H9 (cell line): ENCODE measurements around the gene EPHA4. TPM values are rescaled to one million over a fixed set of nuclear protein-coding genes. Genes with fewer than 3 reads are reported as not detected.

Experiments used
- DNase-seq: peaks from one replicate; pipeline ENCODE4 v3.0.0-alpha.2; 2017
- H2AFZ ChIP-seq: one replicate; pipeline ENCODE4 v1.6.1; 2013; ENCODE audit warnings: mild to moderate bottlenecking, low read length, control low read depth, moderate library complexity
- H2AK5ac ChIP-seq: 2 replicates; pipeline ENCODE4 v1.6.1; 2013; ENCODE audit warnings: low read length, control low read depth, mixed read lengths; ENCODE audit not compliant: insufficient read length
- H2BK120ac ChIP-seq: one replicate; pipeline ENCODE4 v1.6.1; 2013; ENCODE audit warnings: low read depth, mild to moderate bottlenecking, low read length, control low read depth, inconsistent platforms; ENCODE audit not compliant: poor library complexity, severe bottlenecking
- H2BK12ac ChIP-seq: 2 replicates; pipeline ENCODE4 v1.6.1; 2013; ENCODE audit warnings: low read length, control low read depth, mixed read lengths, low read depth; ENCODE audit not compliant: insufficient read length
- H2BK15ac ChIP-seq: 2 replicates; pipeline ENCODE4 v1.6.1; 2013; ENCODE audit warnings: low read depth, low read length, control low read depth
- H2BK20ac ChIP-seq: one replicate; pipeline ENCODE4 v1.6.1; 2013; ENCODE audit warnings: low read depth, mild to moderate bottlenecking, low read length, control low read depth, inconsistent platforms; ENCODE audit not compliant: poor library complexity, severe bottlenecking
- H2BK5ac ChIP-seq: 2 replicates; pipeline ENCODE4 v1.6.1; 2013; ENCODE audit warnings: low read length, control low read depth, mixed read lengths; ENCODE audit not compliant: insufficient read length
- H3K14ac ChIP-seq: 2 replicates; pipeline ENCODE4 v1.6.1; 2013; ENCODE audit warnings: low read length, control low read depth; ENCODE audit not compliant: insufficient read depth
- H3K18ac ChIP-seq: 2 replicates; pipeline ENCODE4 v1.6.1; 2013; ENCODE audit warnings: low read depth, mild to moderate bottlenecking, mixed read lengths, low read length, control low read depth; ENCODE audit not compliant: insufficient read length
- H3K23ac ChIP-seq: 2 replicates; pipeline ENCODE4 v1.6.1; 2013; ENCODE audit warnings: low read length, control low read depth, mixed read lengths, low read depth; ENCODE audit not compliant: insufficient read length
- H3K23me2 ChIP-seq: 2 replicates; pipeline ENCODE4 v1.6.1; 2013; ENCODE audit warnings: low read depth, mild to moderate bottlenecking, mixed read lengths, low read length, control low read depth; ENCODE audit not compliant: insufficient read length, poor library complexity, severe bottlenecking
- H3K27ac ChIP-seq: 2 replicates; pipeline ENCODE4 v1.5.1; 2013; ENCODE audit warnings: low read length, control low read depth, mixed read lengths, low read depth; ENCODE audit not compliant: insufficient read length
- H3K27me3 ChIP-seq: 2 replicates; pipeline ENCODE4 v1.6.1; 2013; ENCODE audit warnings: low read length, control low read depth, inconsistent platforms; ENCODE audit not compliant: insufficient read depth
- H3K4ac ChIP-seq: 2 replicates; pipeline ENCODE4 v1.6.1; 2013; ENCODE audit warnings: low read depth, mild to moderate bottlenecking, control low read depth, inconsistent platforms, low read length, moderate library complexity
- H3K4me1 ChIP-seq: 2 replicates; pipeline ENCODE4 v1.6.1; 2013; ENCODE audit warnings: low read length, control low read depth, inconsistent platforms; ENCODE audit not compliant: insufficient read depth
- H3K4me2 ChIP-seq: 2 replicates; pipeline ENCODE4 v1.6.1; 2013; ENCODE audit warnings: low read length, control low read depth, mixed read lengths; ENCODE audit not compliant: insufficient read length, insufficient read depth
- H3K56ac ChIP-seq: 2 replicates; pipeline ENCODE4 v1.6.1; 2013; ENCODE audit warnings: low read depth, mild to moderate bottlenecking, mixed read lengths, low read length, control low read depth; ENCODE audit not compliant: insufficient read length
- H3K79me1 ChIP-seq: 2 replicates; pipeline ENCODE4 v1.6.1; 2013; ENCODE audit warnings: low read depth, mild to moderate bottlenecking, moderate library complexity, low read length, control low read depth, inconsistent platforms; ENCODE audit not compliant: insufficient read depth, poor library complexity, severe bottlenecking
- H3K79me2 ChIP-seq: 2 replicates; pipeline ENCODE4 v1.6.1; 2013; ENCODE audit warnings: low read length, control low read depth, inconsistent platforms; ENCODE audit not compliant: insufficient read depth
- H3K9ac ChIP-seq: 2 replicates; pipeline ENCODE4 v1.6.1; 2013; ENCODE audit warnings: low read length, control low read depth, mixed read lengths; ENCODE audit not compliant: insufficient read length; ENCODE audit errors: extremely low read depth
- H3K9me3 ChIP-seq: one replicate; pipeline ENCODE4 v1.6.1; 2013; ENCODE audit warnings: low read depth, low read length, inconsistent platforms; ENCODE audit not compliant: control insufficient read depth
- H3T11ph ChIP-seq: one replicate; pipeline ENCODE4 v1.6.1; 2013; ENCODE audit warnings: mild to moderate bottlenecking, low read length, control low read depth, inconsistent platforms
- H4K20me1 ChIP-seq: one replicate; pipeline ENCODE4 v1.6.1; 2013; ENCODE audit not compliant: control insufficient read depth, insufficient read length, insufficient read depth
- H4K5ac ChIP-seq: 2 replicates; pipeline ENCODE4 v1.6.1; 2013; ENCODE audit warnings: low read depth, mild to moderate bottlenecking, mixed read lengths, low read length, control low read depth; ENCODE audit not compliant: insufficient read length
- H4K8ac ChIP-seq: replicated peaks from 2 replicates; pipeline ENCODE4 v1.6.1; 2013; ENCODE audit warnings: low read length, control low read depth, mixed read lengths, low read depth; ENCODE audit not compliant: insufficient read length
- H4K91ac ChIP-seq: 2 replicates; pipeline ENCODE4 v1.6.1; 2013; ENCODE audit warnings: low read depth, mild to moderate bottlenecking, moderate library complexity, mixed read lengths, low read length, control low read depth; ENCODE audit not compliant: insufficient read length
- H3K27ac Mint-ChIP-seq, 3 experiments: 2 replicates in 2 of 3; 3 replicates in 1 of 3; pipeline ENCODE4 v1.8.0; 2020 to 2021; ENCODE audit warnings: mixed read lengths in 3 of 3, mild to moderate bottlenecking in 1 of 3, moderate library complexity in 1 of 3
- H3K27me3 Mint-ChIP-seq: 2 replicates; pipeline ENCODE4 v1.8.0; 2021; ENCODE audit warnings: low read depth, mild to moderate bottlenecking, moderate library complexity, mixed read lengths
- H3K36me3 Mint-ChIP-seq, 3 experiments: 2 replicates in 2 of 3; 3 replicates in 1 of 3; pipeline ENCODE4 v1.8.0; 2020 to 2021; ENCODE audit warnings: low read depth in 3 of 3, mixed read lengths in 3 of 3; ENCODE audit not compliant: insufficient read depth in 1 of 3
- H3K4me1 Mint-ChIP-seq, 2 experiments: 2 replicates each; pipeline ENCODE4 v1.8.0; 2020; ENCODE audit warnings: mixed read lengths in 2 of 2
- H3K4me3 Mint-ChIP-seq, 2 experiments: 2 replicates in 1 of 2; 3 replicates in 1 of 2; pipeline ENCODE4 v1.8.0; 2020 to 2021; ENCODE audit warnings: mild to moderate bottlenecking in 2 of 2, mixed read lengths in 2 of 2, moderate library complexity in 1 of 2
- H3K9me3 Mint-ChIP-seq, 2 experiments: 2 replicates in 1 of 2; 3 replicates in 1 of 2; pipeline ENCODE4 v1.8.0; 2020; ENCODE audit warnings: mild to moderate bottlenecking in 2 of 2, mixed read lengths in 2 of 2, moderate library complexity in 1 of 2
- total RNA-seq: library from RNA; stranded (reverse); gene quantifications from 2 replicates; pipeline ENCODE4 v1.2.1, GENCODE V29; 2021
- TF ChIP-seq, protein P1 (sequence below): fragments of 200-600 bp; sonication (generic); conservative IDR thresholded peaks from 3 replicates; pipeline ENCODE4 v1.8.0; 2021; ENCODE audit warnings: antibody characterized with exemption, mild to moderate bottlenecking

The EPHA4 gene
- total RNA-seq, 1 experiment from 2014 or later, result 25.1 TPM

- no peak overlapping the region for H3K14ac ChIP-seq
- TF ChIP-seq, protein P1, sequence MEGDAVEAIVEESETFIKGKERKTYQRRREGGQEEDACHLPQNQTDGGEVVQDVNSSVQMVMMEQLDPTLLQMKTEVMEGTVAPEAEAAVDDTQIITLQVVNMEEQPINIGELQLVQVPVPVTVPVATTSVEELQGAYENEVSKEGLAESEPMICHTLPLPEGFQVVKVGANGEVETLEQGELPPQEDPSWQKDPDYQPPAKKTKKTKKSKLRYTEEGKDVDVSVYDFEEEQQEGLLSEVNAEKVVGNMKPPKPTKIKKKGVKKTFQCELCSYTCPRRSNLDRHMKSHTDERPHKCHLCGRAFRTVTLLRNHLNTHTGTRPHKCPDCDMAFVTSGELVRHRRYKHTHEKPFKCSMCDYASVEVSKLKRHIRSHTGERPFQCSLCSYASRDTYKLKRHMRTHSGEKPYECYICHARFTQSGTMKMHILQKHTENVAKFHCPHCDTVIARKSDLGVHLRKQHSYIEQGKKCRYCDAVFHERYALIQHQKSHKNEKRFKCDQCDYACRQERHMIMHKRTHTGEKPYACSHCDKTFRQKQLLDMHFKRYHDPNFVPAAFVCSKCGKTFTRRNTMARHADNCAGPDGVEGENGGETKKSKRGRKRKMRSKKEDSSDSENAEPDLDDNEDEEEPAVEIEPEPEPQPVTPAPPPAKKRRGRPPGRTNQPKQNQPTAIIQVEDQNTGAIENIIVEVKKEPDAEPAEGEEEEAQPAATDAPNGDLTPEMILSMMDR, result no peak
- no peak overlapping the region for H3K56ac ChIP-seq
- H4K8ac ChIP-seq, result no peak overlapping the region
- H3K18ac ChIP-seq, result no peak overlapping the region
- H3K27ac ChIP-seq, result no peak overlapping the region
- no peaks in the 10 kb centered on the region for H4K20me1 ChIP-seq
- H4K5ac ChIP-seq, result no peak overlapping the region
- H3K4me2 ChIP-seq, result no peak overlapping the region
- H3K79me2 ChIP-seq, result no peaks in the 10 kb centered on the region
- no peak overlapping the region for H2AK5ac ChIP-seq
- no peaks in the 10 kb centered on the region for H3K23me2 ChIP-seq
- Mint-ChIP-seq H3K9me3 (peaks cover 0 to 3% of the 10 kb centered on the region in 2 experiments; a peak in 1 of 5 replicates), H3K36me3 (peaks cover 4 to 16% (median 8%) of the 10 kb centered on the region in 3 experiments), H3K4me3 (no peak overlapping the region), H3K4me1 (peaks cover 35 to 49% of the 10 kb centered on the region in 2 experiments), H3K27ac (no peak overlapping the region), H3K27me3 (peaks cover 14% of the 10 kb centered on the region)
- no peak overlapping the region for H2AFZ ChIP-seq
- H3K23ac ChIP-seq, result no peak overlapping the region
- DNase-seq, result no peak
- H3K9me3 ChIP-seq, result no peaks in the 10 kb centered on the region
- no peak overlapping the region for H4K91ac ChIP-seq
- H3K27me3 ChIP-seq, result no peaks in the 10 kb centered on the region
- no peak overlapping the region for H2BK15ac ChIP-seq
- no peak overlapping the region for H2BK12ac ChIP-seq
- H3K4ac ChIP-seq, result no peak overlapping the region
- no peak overlapping the region for H2BK20ac ChIP-seq
- no peak overlapping the region for H2BK5ac ChIP-seq
- H3K79me1 ChIP-seq, result no peaks in the 10 kb centered on the region
- no peak overlapping the region for H3K9ac ChIP-seq
- H3T11ph ChIP-seq, result no peak overlapping the region
- peaks cover 7% of the 10 kb centered on the region; the same call in 1 of the 2 replicates for H3K4me1 ChIP-seq
- no peak overlapping the region for H2BK120ac ChIP-seq
Measured at GRCh38 chr2:221549143-221549542, 23.0 kb downstream of the EPHA4 start.
